Measurements from ENCODE around the gene ADGRL1.

The ADGRL1 gene

GRCh38 chr19:14148751-14149410, 57.1 kb downstream of the ADGRL1 start:
- no peak for TF ChIP-seq TOX (CRISPR knock-in tag; IDR thresholded peaks at IDR 0.05; ENCODE audit: borderline replicate concordance)
- TF ChIP-seq PPARA (CRISPR knock-in tag; IDR thresholded peaks at IDR 0.05; ENCODE audit: borderline replicate concordance), result no peak
- TF ChIP-seq CSDC2 (CRISPR knock-in tag; IDR thresholded peaks at IDR 0.05), result no peak
- TF ChIP-seq ZFP30 (CRISPR knock-in tag; IDR thresholded peaks at IDR 0.05), result no peak
- TF ChIP-seq TCF4 (CRISPR knock-in tag; IDR thresholded peaks at IDR 0.05; ENCODE audit: borderline replicate concordance), result no peak
- TF ChIP-seq BACH2 (CRISPR knock-in tag; IDR thresholded peaks at IDR 0.05; ENCODE audit: borderline replicate concordance), result no peak
- TF ChIP-seq CREB5 (CRISPR knock-in tag; IDR thresholded peaks at IDR 0.05; ENCODE audit: low read depth), result no peak
- TF ChIP-seq ZNF70 (CRISPR knock-in tag; IDR thresholded peaks at IDR 0.05), result no peak
- no peak for TF ChIP-seq RARB (CRISPR knock-in tag; IDR thresholded peaks at IDR 0.05)
- no peak for TF ChIP-seq ZNF8 (CRISPR knock-in tag; IDR thresholded peaks at IDR 0.05)
- TF ChIP-seq ZNF565 (CRISPR knock-in tag; conservative IDR thresholded peaks at IDR 0.05; ENCODE audit: low read depth), result no peak
- TF ChIP-seq OSR1 (CRISPR knock-in tag; IDR thresholded peaks at IDR 0.05), result no peak
- no peak for TF ChIP-seq GLIS3 (CRISPR knock-in tag; IDR thresholded peaks at IDR 0.05)
- TF ChIP-seq PATZ1 (CRISPR knock-in tag; IDR thresholded peaks at IDR 0.05; ENCODE audit: borderline replicate concordance), result no peak
- no peak for TF ChIP-seq ZC3H10 (CRISPR knock-in tag; IDR thresholded peaks at IDR 0.05)
- no peak for TF ChIP-seq CSRNP3 (CRISPR knock-in tag; IDR thresholded peaks at IDR 0.05)
- TF ChIP-seq ISL1 (CRISPR knock-in tag; IDR thresholded peaks at IDR 0.05), result no peak
- TF ChIP-seq ESRRG (CRISPR knock-in tag; IDR thresholded peaks at IDR 0.05), result no peak
- no peak for TF ChIP-seq ZFP3 (CRISPR knock-in tag; IDR thresholded peaks at IDR 0.05)
- TF ChIP-seq TSHZ2 (CRISPR knock-in tag; IDR thresholded peaks at IDR 0.05), result no peak
- no peak for ATAC-seq

- 0 out of 2 replicates have a peak, but pooled peaks have one; percentile 57 for TF ChIP-seq PATZ1 (CRISPR knock-in tag; IDR thresholded peaks at IDR 0.05; ENCODE audit: borderline replicate concordance)
- TF ChIP-seq TSHZ2 (CRISPR knock-in tag; IDR thresholded peaks at IDR 0.05), result 0 out of 2 replicates have a peak, but pooled peaks have one; percentile 19
- no peak for TF ChIP-seq GLIS3 (CRISPR knock-in tag; IDR thresholded peaks at IDR 0.05)
- TF ChIP-seq RARB (CRISPR knock-in tag; IDR thresholded peaks at IDR 0.05), result no peak
- no peak for TF ChIP-seq POU6F1 (CRISPR knock-in tag; IDR thresholded peaks at IDR 0.05; ENCODE audit: borderline replicate concordance, low read depth)
- no peak for TF ChIP-seq SNAI2 (CRISPR knock-in tag; IDR thresholded peaks at IDR 0.05)
- TF ChIP-seq ZFP3 (CRISPR knock-in tag; IDR thresholded peaks at IDR 0.05), result no peak
- no peak for TF ChIP-seq ZNF8 (CRISPR knock-in tag; IDR thresholded peaks at IDR 0.05)
- TF ChIP-seq CREB5 (CRISPR knock-in tag; IDR thresholded peaks at IDR 0.05; ENCODE audit: low read depth), result no peak
- no peak for TF ChIP-seq ZFP30 (CRISPR knock-in tag; IDR thresholded peaks at IDR 0.05)
- TF ChIP-seq ISL1 (CRISPR knock-in tag; IDR thresholded peaks at IDR 0.05), result no peak
- TF ChIP-seq PPARA (CRISPR knock-in tag; IDR thresholded peaks at IDR 0.05; ENCODE audit: borderline replicate concordance), result no peak
- peak; percentile 95 for ATAC-seq
Observed at GRCh38 chr19:14147797-14148605, 58.0 kb downstream of the ADGRL1 start.
